NCI-H510A treated with DMSO at 0.1 percent for 48 hours (cell line): ENCODE measurements around the gene KCNMA1.

ENCODE experiments used
- DNase-seq: peaks from one replicate; lab custom pipeline; 2025; lab: John Stamatoyannopoulos, UW

Gene KCNMA1

GRCh38 chr10:76939933-76940468 lies 697.6 kb downstream of the KCNMA1 start:
- peak; percentile 84 for DNase-seq

GRCh38 chr10:76937181-76937600 lies 700.4 kb downstream of the KCNMA1 start:
- no peak for DNase-seq

GRCh38 chr10:76935941-76936613 lies 701.5 kb downstream of the KCNMA1 start:
- DNase-seq: no peak

- no peak for DNase-seq
These were observed 709.0 kb downstream of the KCNMA1 start for GRCh38 chr10:76928565-76928964.

GRCh38 chr10:76925636-76926405 lies 711.8 kb downstream of the KCNMA1 start:
- DNase-seq: no peak

GRCh38 chr10:76922666-76923065 lies 714.9 kb downstream of the KCNMA1 start:
- DNase-seq: no peak

GRCh38 chr10:76921383-76922010 lies 716.1 kb downstream of the KCNMA1 start:
- DNase-seq: no peak

GRCh38 chr10:76920581-76920980 lies 717.0 kb downstream of the KCNMA1 start:
- no peak for DNase-seq

GRCh38 chr10:76918106-76918505 lies 719.5 kb downstream of the KCNMA1 start:
- no peak for DNase-seq

GRCh38 chr10:76917071-76917470 lies 720.5 kb downstream of the KCNMA1 start:
- DNase-seq: no peak

- no peak for DNase-seq
These were observed 721.1 kb downstream of the KCNMA1 start for GRCh38 chr10:76916536-76916935.

GRCh38 chr10:76915316-76915715 lies 722.3 kb downstream of the KCNMA1 start:
- no peak for DNase-seq

- DNase-seq: no peak
These were observed 726.4 kb downstream of the KCNMA1 start for GRCh38 chr10:76911184-76911583.

GRCh38 chr10:76910184-76910962 lies 727.2 kb downstream of the KCNMA1 start:
- DNase-seq: no peak

GRCh38 chr10:76906256-76906655 lies 731.4 kb downstream of the KCNMA1 start:
- no peak for DNase-seq

GRCh38 chr10:76905251-76905650 lies 732.4 kb downstream of the KCNMA1 start:
- DNase-seq: no peak

- DNase-seq: no peak
These were observed 734.1 kb downstream of the KCNMA1 start for GRCh38 chr10:76903387-76903945.

- DNase-seq: no peak
These were observed 734.7 kb downstream of the KCNMA1 start for GRCh38 chr10:76902949-76903348.

GRCh38 chr10:76901701-76902100 lies 735.9 kb downstream of the KCNMA1 start:
- DNase-seq: no peak

- no peak for DNase-seq
These were observed 738.1 kb downstream of the KCNMA1 start for GRCh38 chr10:76899490-76899889.

GRCh38 chr10:76892766-76893479 lies 744.7 kb downstream of the KCNMA1 start:
- DNase-seq: no peak
